ENCODE results near the gene WIPF2.

WIPF2 gene

DNA sequence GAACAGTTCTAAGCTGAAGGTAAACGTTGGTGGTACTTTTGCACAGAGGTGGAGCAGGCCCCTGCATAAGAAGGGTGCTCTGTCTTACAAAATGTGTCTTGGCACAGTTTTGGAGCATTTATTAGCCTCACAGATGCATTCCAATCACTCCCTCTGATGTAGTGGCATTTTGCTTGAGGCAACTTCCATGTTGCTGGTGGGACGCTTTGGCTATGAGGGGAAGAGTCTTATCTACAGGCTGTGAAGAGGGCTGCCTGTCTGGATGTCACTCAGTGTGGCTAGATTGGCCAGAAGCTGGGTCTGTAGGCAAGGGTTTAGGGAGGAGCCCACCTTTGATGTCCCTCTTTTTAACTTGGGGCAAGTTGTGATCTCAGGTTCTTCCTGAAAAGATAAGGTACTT, 87.3 kb downstream of the WIPF2 start:
- FAIRE-seq = no peak
- no peak for DNase-seq (ENCODE audit: insufficient read length, low spot score)
- no peak for TF ChIP-seq POLR2A (IDR thresholded peaks at IDR 0.05; ENCODE audit: low read depth, low read length)

DNA sequence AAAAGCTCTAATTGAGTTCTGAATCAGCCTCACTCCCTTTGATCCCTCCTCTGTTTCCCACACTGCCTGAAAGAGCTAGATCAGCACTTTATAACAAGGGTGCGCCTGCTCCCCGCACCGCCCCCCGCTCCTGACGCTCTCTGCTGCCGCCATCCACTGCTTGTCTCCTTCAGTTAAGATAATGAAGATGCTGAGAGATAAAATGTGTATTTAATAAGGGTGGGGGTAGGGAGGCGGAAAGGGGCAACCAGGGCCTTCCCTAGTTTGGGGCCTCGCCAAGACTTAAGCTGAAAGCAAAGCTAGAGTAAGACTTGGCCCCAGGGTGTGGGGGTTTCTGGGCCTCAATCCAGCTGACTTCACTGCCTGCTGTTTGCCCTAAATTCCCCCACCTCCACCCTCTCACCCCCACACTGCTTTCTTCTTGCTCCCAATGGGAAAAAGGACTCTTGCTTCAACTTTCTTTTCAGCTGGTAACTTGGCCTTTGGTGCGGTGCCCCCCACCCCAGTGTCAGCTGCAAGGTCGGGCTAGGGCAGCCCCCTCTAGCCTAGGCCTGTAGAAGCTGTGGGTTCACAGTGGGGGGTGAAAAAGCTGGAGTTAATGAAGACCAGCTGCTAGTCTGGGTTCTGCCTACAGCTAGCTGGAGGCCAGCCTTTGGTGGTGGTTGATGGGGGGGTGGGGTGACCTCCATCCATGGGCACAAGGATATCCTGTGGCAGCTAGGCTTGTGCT, 88.1 kb downstream of the WIPF2 start:
- no peak for FAIRE-seq
- no peak for DNase-seq (ENCODE audit: insufficient read length, low spot score)
- TF ChIP-seq POLR2A (IDR thresholded peaks at IDR 0.05; ENCODE audit: low read depth, low read length) = no peak

DNA sequence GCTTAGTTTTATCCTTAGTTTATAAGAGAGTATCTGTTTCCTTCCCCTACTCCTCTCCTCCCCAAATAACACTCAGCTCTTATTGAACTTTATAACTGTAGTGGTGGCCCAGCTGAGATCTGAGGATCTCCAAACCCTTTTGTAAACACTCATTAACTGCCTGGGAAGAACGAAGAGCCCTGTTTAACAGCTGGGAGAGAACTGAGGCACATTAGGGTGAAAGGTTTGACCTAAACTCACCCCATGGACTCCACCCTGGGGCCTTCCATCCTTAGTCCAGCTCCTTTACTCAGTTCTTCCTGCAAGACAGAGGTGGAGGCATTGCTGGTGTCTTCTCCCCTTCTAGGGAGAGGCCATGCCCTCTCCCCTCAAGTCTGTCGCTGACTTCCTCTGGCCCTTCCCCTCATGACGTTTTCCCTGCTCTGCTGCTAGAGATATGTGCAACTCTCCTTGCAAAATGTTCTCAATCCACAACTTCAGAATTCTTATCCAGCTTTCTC, 88.7 kb downstream of the WIPF2 start:
- no peak for DNase-seq (ENCODE audit: insufficient read length, low spot score)
- FAIRE-seq = no peak
- TF ChIP-seq POLR2A (IDR thresholded peaks at IDR 0.05; ENCODE audit: low read depth, low read length) = no peak

DNA sequence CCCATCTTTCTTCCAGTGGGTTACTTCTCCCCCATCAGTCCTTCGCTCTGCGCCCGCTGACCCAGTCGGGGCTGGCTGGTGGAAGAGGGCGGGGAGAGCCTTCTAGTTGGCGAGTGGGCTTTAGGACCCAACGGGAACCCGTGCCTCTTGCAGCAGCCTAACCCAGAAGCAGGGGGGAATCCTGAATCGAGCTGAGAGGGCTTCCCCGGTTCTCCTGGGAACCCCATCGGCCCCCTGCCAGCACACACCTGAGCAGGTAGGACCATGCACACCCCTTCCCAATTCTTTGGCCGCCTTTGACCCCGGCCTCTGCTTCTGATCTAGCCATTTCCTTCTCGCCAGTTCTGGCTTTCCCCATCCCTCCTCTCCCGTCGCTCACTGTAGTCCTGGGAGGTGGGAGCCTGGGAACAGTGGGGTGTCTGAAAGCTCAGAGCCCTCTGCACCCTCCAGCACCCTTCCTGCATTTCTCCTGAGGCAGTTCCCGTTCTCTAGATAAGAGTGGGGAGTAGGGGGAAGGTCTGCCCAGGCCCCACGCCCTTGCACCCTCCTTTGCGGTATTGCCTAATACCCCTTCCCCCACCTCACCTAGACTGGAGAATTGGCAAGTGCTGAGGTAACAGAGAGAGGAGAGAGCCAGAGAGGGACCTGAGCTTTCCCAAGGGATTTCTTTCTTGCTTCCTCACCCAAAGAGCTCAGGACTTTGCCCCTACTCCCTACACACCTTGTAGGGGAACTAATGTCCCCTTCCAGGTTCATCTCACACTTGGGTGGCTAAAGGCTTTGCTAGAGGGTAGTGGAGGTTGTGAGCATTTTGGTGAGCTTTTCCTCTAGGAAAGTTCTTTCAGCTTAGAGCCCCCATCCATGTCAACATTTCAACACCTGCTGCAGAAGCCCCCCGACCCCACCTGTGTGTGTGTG, 90.2 kb downstream of the WIPF2 start, which contains the start of gene RARA:
TSS of gene RARA (plus strand) at position 150 of the 918 bp plus-strand sequence. CDS start 22,039 bp downstream, outside the sequence.
- FAIRE-seq (no peak), DNase-seq (ENCODE audit: insufficient read length, low spot score) (no peak)
- TF ChIP-seq POLR2A (IDR thresholded peaks at IDR 0.05; ENCODE audit: low read depth, low read length) = no peak

DNA sequence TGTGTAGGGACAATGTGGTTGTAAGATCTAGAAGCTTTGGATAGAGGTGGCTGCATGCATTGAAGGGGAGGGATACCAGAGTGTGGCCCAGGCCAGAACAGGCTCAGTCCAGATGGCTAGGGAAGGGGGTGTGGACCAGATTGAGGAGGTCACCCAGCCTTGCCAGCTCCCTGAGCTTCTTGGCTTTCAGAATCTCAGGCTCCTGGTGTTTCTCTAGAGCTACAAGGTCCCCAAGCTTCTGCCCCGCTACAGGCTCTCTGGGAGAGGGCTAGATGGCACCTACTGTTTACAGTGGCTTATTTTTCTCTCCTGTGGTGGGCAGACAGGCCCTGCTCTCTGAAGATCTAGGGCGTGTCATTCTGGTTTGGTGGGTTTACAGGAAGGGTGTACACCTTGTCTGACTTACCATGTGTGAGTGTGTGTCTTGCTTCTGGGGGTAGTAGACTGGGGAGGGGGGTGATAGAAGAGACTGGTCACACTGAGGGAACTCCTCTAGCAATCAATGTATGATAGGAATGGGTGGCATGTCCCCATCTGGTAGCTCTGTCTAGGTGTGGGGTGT, 90.9 kb downstream of the WIPF2 start:
- FAIRE-seq = no peak
- DNase-seq (ENCODE audit: insufficient read length, low spot score) = no peak
- no peak for TF ChIP-seq POLR2A (IDR thresholded peaks at IDR 0.05; ENCODE audit: low read depth, low read length)

DNA sequence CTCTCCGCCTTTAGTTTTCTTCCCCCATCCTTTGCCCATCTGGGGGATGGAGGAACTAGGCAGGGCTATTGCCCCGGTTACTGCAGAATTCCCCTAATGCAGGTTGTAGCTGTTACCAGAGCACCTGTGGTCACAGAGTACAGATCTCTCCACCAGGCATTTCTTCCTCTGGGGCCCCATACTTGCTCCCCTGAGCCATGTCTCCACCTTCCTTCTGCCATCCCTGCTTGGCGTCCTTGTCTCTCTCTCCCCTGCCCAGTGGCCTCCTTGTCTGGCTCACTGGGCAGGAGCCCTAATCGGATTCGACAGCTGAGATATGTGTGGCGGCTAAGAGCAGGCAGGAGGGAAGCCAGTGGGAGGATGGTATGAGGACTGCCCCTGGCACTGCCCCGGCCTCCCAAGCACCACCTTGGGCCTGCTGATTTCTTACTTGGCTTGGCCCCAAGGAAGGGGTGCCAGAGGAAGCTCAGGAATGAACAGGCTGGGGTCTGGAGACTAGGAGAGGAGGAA, 91.8 kb downstream of the WIPF2 start:
- no peak for TF ChIP-seq POLR2A (IDR thresholded peaks at IDR 0.05; ENCODE audit: low read depth, low read length)
- FAIRE-seq = no peak
- no peak for DNase-seq (ENCODE audit: insufficient read length, low spot score)

DNA sequence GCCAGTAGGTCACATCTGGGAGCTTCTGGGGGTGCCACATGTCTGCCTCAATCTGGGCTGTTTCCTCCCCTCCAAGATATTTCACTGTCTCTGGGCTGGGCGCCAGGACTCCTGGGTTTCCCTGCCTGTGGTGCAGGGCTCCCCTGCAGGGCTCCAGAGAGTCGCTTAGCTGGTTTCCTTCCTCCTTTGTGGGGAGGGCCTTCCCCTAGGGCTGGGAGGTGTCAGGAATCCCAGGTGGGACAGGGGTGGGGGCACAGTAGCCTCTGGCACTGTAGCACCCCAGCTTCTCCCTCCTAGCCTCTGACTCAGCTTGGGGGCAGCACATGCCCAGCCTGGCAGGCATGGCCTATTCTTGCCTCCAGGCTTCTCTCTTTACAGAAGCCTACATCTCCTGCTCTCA, 92.5 kb downstream of the WIPF2 start:
- DNase-seq (ENCODE audit: insufficient read length, low spot score) (no peak), FAIRE-seq (no peak)
- no peak for TF ChIP-seq POLR2A (IDR thresholded peaks at IDR 0.05; ENCODE audit: low read depth, low read length)

DNA sequence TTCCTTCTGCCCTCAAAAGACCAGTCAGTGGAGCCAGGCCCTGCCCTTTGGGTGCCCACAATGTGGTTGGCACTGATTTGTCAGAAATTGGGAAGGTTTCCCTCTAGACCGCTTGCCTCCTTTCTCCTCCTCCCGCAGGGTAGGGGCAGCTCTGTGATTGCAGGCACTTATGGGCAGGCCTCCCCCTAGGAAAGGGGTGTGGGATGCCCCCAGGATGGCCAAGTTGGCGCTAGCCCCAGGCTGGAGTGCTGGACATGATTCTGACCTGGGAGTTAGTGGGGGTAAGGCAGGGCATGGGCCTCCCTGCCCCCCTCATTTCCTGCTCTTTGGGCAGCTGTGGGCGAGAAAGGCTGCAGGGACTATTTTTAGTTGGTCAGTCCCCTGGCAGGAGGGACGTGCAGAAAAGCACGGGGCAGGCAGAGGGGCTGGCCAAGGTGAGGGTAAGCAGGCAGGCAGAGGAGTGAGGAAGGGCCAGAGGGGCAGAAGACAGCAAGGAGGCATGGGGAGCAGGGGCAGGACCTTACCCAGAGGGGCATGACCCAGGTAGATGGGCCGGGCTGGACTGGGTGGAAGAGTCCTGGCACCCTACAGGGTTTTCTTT, 93.1 kb downstream of the WIPF2 start:
- DNase-seq (ENCODE audit: insufficient read length, low spot score) (no peak), FAIRE-seq (no peak)
- TF ChIP-seq POLR2A (IDR thresholded peaks at IDR 0.05; ENCODE audit: low read depth, low read length) = peak; percentile 12; the same call in 1 of the 2 replicates

DNA sequence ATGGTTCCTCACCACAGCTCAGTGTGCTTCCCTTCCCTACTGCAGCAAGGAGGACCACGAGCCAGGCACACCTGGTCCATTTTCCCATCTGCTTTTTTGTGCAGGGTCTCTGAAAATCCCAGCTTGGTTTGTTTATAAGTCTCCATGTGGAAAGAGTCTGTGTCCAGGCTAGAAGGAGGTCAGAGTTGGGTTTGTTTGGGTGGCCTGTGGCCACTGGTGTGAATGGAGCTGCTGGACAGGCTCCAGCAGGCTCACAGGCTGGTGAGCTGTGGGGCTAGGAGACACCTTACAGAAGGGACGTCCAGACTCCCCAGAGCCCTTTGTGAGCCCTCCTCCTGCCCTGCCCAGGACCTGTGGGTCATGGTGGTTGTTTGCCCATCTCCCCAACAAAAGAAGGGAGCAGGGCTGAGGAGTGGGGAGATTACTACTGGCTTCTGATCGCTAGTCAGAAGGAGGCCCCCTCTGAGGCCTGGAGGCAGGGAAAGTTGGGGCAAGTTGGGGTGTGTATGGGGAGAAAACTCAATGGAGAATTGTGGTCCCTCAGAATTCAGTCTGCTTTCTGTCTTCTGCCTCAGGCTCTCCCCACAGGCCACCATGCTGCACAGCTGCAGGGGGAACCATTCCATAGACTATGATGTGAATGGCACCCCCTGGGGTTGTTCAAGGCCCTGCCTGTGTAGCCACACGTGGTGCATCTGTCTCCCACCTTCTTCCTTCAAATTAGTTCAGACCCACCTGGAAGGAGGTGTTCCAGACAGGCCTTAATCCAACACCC, 94.0 kb downstream of the WIPF2 start:
- DNase-seq (ENCODE audit: insufficient read length, low spot score) = no peak
- no peak for TF ChIP-seq POLR2A (IDR thresholded peaks at IDR 0.05; ENCODE audit: low read depth, low read length)
- no peak for FAIRE-seq

DNA sequence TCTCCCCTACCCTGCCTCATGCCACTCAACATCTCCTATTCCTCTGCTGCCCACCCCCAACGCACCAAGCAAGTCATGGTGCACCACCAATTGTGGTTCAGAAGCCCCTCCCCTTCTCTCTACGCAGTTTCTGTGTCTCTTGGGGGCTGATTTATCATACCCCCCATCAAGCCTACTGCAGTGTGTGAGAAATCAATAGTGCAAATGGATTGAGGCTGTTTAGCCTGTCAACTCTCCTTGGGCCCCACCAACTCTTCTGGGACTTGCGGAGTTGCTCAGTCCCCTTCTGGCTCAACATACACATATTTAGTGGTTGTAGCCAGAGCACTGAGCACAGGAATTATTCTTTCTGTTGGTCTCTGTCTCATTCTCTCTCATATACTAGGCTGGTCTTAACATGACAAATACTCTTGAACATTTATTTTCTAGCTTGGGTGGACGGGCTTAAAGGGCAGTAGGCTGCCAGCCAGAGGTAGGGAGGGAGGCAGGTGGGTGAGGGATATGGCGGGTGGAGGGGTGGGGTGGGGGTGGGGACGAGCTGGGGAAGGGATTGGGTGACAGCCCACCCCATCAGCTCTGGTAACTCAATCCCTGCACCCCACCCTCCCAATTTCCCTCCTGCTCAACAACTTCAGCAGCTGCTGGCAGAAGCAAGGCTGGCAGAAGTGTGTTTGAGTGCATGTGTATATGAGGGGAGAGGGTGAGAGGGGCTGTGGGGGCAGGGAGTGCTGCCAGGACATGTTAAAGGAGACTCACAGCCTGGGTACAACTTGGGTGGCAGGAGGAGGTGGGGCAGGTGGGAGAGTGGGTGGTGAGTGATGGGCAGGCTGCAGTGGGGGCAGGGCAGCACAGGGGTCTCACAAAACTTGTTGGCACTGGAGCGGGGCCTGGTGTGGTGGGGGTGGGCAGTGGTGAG, 94.8 kb downstream of the WIPF2 start:
- TF ChIP-seq POLR2A (IDR thresholded peaks at IDR 0.05; ENCODE audit: low read depth, low read length) = no peak
- DNase-seq (ENCODE audit: insufficient read length, low spot score) = no peak
- FAIRE-seq = no peak

DNA sequence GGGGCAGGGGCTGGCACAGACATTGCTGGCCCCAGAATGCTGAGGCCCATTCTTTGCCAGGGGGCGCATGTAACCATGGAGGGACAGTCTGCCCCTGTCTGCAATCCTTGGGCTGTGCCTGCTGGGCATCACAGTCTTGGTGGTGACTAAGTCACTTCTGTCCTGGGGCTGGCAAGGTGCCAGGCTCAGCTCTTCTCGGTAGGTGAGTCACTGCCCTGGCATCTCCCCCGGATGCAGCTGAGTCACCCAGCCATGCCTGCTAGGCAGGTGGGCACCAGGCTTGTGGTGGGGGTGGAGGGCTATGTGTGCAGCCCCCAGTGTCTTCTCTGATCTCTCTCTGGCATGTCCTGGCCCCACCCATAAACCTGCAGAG, 95.5 kb downstream of the WIPF2 start:
- no peak for FAIRE-seq
- TF ChIP-seq POLR2A (IDR thresholded peaks at IDR 0.05; ENCODE audit: low read depth, low read length) = no peak
- peak; percentile 83 for DNase-seq (ENCODE audit: insufficient read length, low spot score)

DNA sequence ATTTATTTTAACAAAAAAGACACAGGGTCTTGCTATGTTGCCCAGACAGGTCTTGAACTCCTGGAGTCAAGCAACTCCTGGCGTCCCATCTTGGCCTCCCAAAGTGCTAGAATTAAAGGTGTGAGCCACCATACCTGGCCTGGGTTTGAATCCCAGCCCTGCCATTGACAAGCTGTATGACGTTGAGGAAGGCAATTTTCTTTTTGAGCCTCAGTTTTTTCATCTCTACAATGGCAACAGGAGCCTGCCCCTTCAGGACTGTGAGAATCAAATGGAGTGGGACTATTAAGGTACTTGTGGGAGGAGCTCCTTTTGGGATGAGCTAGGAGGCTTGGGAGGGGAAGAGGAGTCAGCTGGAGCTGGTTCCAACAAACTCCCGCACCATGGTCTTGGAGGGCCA, 96.1 kb downstream of the WIPF2 start:
- TF ChIP-seq POLR2A (IDR thresholded peaks at IDR 0.05; ENCODE audit: low read depth, low read length) = no peak
- no peak for DNase-seq (ENCODE audit: insufficient read length, low spot score)
- no peak for FAIRE-seq
